ENCODE data around the gene FCRL3.

The FCRL3 gene

DNA sequence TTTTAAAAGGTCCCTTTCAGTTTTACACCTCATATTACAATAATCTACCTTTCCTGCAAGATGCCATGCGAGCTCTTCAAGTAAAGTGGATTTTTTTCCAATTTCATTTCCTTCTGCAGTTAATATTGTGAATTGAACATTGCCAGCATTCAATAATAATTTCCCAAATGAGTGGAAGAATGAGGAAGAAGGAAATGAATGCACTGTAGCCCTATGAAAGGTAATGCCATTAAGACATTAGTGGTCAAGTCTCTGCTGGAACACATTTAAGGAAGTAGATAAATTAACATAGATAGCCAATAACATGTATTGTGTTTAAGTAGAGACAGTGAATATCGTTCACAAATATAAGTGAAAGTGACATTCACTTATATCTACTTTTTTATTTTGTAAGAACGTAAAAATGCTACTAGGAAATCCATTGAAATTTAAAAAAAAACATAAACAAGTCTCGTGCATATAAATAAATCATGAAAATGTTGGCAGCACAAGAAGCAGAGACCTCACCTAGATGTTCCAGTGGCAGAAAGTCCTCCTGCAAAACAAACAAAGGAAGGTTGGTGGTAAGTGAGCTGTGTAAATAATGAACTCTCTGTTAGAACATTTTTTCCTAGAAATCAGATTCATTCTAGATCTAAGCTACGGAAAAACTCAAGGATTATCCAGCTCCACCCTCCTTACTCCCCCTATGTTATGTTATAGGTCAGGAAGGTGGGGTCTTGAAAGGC is 17.7 kb downstream of the FCRL3 start:
- DNase-seq (ENCODE audit: low read depth): no peak

DNA sequence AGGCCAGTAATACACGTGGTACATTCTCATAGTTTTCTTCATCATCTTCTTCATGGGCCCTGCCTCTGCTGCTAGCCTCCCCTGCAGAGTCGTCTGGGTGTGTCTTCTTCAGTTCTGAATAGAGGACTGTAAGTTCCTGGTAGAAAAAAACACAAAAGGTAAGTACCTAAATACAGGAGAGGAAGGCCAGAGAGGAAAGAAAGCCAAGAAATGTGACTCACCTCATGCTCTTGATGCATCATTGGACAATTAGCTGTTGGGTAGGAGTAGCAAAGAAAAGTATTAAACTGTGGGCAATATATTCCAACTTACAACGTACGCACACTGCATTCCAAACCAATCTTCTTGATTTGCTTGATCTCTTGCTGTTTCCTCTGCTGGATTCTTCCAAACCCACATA is 21.8 kb downstream of the FCRL3 start:
- DNase-seq (ENCODE audit: low read depth): no peak

DNA sequence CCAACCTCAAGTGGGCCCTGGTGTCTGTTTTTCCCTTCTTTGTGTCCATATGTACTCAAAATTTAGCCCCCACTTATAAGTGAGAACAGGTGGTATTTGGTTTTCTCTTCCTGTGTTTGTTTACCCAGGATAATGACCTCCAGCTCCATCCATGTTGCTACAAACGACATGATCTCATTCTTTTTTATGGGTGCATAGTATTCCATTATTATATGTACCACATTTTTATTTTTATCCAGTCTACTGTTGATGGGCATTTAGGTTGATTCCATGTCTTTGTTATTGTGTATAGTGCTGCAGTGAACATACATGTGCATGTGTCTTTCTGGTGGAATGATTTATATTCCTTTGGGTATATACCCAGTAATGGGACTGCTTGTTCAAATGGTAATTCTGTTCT is 27.6 kb downstream of the FCRL3 start:
- DNase-seq (ENCODE audit: low read depth): no peak

DNA sequence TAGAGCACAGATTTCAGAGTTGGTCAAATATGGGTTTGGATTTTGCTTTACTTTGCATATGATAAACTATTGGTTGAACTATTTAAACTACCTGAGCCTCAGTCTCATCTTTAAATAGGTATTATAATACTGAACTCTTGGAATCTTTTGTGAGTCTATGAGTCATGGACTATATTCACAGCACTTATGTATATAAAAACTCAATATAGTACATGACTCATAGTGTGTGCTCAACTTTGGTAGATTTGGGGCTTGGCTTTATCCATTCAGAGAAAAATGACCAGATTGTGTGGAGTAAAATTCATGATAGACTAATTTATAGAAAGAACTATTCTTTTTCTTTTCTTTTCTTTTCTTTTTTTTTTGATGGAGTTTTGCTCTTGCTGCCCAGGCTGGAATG is 28.7 kb downstream of the FCRL3 start:
- no peak for DNase-seq (ENCODE audit: low read depth)

DNA sequence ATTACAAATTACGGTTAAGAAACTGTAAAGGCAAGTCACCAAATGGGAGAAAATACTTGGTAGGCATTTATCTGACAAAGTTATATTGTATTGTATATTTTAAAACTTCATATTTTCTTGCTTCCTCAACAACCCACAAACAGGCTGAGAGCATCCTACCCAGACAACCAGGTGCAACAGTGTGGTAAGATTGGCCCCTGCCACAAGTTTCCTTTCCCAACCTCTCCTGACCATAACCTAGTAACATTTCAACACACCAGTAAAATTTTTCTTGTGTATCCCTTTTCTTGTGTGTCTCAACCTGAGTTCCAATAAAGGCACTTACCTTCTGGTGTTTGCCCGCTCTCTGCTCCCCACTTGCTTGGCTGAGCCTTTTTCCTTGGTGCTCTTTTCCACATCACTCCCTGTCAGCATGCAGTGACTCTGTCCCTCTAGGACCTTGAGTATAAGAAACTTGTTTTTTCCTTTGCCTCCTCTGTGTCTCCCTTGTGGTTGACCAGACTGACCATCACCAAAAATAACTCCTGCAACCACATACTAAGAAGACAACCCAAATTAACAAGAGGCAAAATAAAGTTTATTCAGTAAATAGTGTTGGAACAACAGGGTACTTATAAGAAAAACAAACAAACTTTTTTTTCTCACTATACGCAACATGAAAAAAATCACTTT is 40.9 kb downstream of the FCRL3 start:
- DNase-seq (ENCODE audit: low read depth): no peak

DNA sequence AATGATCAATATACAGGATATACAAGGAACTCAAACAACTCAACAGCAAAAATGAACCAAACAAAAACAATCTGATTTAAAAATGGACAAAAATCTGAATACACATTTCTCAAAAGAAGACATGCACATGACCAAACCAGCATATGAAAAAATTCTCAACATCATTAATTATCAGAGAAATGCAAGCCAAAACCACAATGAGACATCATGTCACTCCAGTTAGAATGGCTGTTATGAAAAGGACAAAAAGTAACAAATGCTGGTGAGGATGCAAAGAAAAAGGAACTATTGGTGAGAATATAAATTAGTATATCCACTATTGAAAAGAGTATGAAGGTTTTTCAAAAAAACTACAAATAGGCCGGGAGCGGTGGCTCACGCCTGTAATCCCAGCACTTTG is 42.0 kb downstream of the FCRL3 start:
- no peak for DNase-seq (ENCODE audit: low read depth)

DNA sequence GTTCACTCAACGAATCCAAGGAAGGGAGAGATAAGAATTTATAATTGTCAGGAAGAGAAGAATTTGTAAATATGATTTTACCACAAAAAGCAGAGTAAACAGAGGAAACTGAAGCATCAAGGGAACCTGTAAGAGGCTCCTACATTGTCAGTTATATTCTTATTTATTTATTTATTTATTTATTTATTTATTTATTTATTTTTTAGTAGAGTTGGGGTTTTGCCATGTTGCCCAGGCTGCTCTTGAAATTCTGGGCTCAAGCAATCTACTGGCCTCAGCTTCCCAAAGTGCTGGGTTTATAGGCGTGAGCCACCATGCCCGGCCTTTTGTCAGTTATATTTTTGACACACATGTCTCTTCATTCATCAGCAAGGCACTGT is 47.1 kb downstream of the FCRL3 start:
- no peak for DNase-seq (ENCODE audit: low read depth)

DNA sequence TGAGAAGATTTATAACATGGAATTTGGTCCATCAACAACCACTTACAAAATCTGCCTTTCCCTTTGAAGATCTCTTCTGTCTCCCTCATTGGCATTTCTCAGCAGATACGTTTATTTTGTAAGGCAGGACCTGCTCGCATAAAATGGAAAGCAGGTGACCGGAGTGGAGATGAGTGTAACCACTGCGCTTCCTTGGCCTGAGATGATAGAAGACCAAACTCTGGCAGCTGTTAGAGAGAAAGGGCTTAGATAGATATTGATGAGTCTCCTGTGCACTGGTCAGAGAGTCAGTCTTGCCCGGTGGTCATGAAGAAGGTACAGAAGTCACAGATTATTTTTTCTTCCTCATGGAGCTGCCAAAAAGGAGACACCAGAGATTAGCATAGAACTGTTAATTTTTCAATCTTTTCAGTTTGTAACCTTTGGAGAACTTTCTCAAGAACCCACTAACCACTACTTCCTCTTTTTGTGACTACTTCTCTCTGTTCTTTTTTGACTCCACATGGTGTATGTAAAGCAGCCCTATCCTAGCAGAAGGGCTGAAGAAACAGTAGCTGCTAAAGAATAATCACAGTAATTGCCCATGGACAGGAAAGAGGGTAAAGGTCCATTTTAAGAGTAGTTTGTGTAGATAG is 47.6 kb downstream of the FCRL3 start:
- no peak for DNase-seq (ENCODE audit: low read depth)

DNA sequence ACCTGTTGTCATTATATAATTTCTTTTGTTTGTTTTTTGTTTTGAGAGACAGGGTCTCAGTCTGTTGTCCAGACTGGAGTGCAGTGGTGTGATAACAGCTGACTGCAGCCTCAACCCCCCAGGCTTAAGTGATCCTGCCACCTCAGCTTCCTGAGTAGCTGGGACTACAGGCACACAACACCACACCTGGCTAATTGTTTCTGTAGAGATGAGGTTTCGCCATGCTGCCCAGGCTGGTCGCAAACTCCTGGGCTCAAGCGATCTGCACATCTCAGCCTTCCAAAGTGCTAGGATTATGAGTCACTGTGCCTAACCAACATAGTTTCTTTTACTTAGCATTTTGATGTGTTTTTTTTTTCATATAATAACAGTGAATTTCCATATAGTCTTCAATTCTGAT is 52.3 kb downstream of the FCRL3 start:
- DNase-seq (ENCODE audit: low read depth): no peak

DNA sequence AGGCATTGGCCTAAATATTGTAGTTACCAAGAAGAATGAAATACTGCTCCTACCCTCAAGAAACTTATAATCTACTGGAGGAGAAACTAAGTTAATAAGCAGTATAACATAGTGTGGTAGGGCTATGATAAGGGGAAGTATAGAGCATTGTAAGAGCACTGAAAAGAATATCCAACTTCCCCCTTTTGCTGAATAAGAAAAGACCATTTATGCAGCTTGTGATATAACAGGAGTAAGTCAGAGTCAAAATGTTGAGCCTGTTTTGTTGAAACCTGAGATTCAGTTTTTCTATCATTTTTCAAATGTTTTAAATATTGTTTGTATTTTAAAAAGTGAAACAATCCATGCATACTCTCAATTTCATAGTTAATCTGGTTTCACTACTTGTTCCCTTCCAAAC is 54.4 kb downstream of the FCRL3 start:
- DNase-seq (ENCODE audit: low read depth): no peak

DNA sequence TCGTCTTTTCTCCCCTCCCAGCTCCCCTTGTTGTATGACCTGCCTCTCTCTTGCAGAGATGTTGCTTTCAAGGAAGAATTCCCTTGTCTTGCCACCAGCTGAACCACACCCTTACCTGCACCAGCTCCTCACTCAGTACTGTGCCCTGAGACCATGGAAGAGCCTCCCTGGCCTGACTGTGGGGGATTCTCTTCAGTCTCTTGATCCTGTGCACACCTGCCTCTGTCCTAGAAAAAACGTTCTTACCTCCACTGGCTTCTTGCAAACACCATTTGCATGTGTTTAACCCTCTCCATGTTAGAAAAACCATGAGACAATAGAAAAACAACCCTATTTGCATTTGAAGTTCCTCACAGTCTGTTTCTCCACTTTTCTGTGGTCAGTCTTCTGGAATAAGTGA is 59.4 kb downstream of the FCRL3 start:
- no peak for DNase-seq (ENCODE audit: low read depth)

DNA sequence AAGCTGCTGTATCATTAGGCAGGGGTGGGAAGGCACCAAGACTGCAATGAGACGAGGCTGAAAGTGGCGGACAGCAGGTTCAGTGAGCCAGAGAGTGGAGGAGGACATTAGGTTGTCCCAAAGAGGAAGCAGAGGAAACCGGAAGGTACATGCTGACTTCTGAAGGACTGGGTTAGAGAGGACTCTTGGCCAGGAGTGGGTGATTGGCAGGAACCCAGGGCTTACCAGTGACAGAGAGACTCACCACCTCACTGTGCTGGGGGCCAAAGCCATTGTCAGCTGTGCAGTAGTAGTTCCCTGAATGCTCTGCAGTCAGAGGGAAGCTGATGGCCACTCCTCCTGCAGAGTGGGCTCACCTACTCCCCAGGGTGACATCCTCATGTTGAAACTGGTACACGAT is 60.8 kb downstream of the FCRL3 start:
- no peak for DNase-seq (ENCODE audit: low read depth)

DNA sequence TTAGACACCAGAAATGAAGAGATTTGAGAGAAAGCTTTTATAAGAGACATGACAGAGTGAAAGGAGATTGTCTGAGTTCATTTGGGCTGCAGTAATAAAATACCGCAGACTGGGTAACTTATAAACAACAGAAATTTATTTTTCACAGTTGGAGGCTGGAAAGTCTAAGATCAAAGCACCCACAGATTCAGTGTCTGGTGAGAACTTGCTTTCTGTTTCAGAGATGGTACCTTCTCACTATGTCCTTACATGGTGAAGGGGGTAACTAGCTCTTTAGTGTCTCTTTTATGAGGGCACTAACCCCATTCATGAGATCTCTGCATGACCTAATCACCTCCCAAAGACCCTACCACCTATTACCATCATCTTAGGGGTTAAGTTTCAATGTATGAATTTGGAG is 71.8 kb downstream of the FCRL3 start:
- no peak for DNase-seq (ENCODE audit: low read depth)

All from activated T-cell treated with anti-CD3 and anti-CD28 coated beads for 1 hour (primary cell).